Caco-2 (cell line): ENCODE measurements around the gene ACAD10. TPM values are rescaled to one million over a fixed set of nuclear protein-coding genes. Genes with fewer than 3 reads are reported as not detected.

Experiments
- BruUV-seq: library from RNA; stranded (reverse); fragments of 400-500 nt; replicated peaks from 2 replicates; lab custom pipeline; 2021; lab: Mats Ljungman, UMichigan
- CTCF ChIA-PET: fragments of 300-600 bp; sonication (Branson Sonifier 250); formaldehyde crosslinking; loops from one replicate; lab custom pipeline; 2022; ENCODE audit warnings: antibody characterized with exemption; lab: Charles Lee
- POLR2A ChIA-PET: fragments of 300-600 bp; sonication (Branson Sonifier 250); formaldehyde crosslinking; loops from one replicate; lab custom pipeline; 2022; ENCODE audit warnings: antibody characterized with exemption; lab: Charles Lee
- DNase-seq, 2 experiments: peaks; one replicate each; pipeline versions ENCODE4 v3.0.0 to v3.0.0-alpha.2; 2020 to 2022
- H3K27me3 ChIP-seq: replicated peaks from 2 replicates; pipeline ENCODE4 v1.6.0; 2011; ENCODE audit warnings: low read length; ENCODE audit not compliant: control insufficient read depth, insufficient read depth
- H3K36me3 ChIP-seq: 2 replicates; pipeline ENCODE4 v1.5.1; 2011; ENCODE audit warnings: low read length; ENCODE audit not compliant: control insufficient read depth, insufficient read depth
- H3K4me1 ChIP-seq: fragments of 250-450 bp; sonication (Bioruptor Pico); 2 replicates; pipeline ENCODE4 v1.5.1; 2020; ENCODE audit warnings: mild to moderate bottlenecking
- H3K4me3 ChIP-seq: 2 replicates; pipeline ENCODE4 v1.5.1; 2011; ENCODE audit warnings: low read depth, mild to moderate bottlenecking, control low read depth, low read length
- H3K9me3 ChIP-seq: fragments of 250-450 bp; sonication (Bioruptor Pico); 2 replicates; pipeline ENCODE4 v1.5.1; 2020; ENCODE audit warnings: mild to moderate bottlenecking, moderate library complexity
- H3K27ac Mint-ChIP-seq: one replicate; pipeline ENCODE4 v1.8.0; 2022; ENCODE audit warnings: mixed read lengths; ENCODE audit not compliant: unreplicated experiment
- H3K27me3 Mint-ChIP-seq: one replicate; pipeline ENCODE4 v1.8.0; 2022; ENCODE audit warnings: mixed read lengths; ENCODE audit not compliant: insufficient read depth, unreplicated experiment
- H3K36me3 Mint-ChIP-seq: one replicate; pipeline ENCODE4 v1.8.0; 2022; ENCODE audit warnings: mild to moderate bottlenecking, mixed read lengths; ENCODE audit not compliant: insufficient read depth, unreplicated experiment
- H3K4me1 Mint-ChIP-seq: one replicate; pipeline ENCODE4 v1.8.0; 2022; ENCODE audit warnings: low read depth, mixed read lengths; ENCODE audit not compliant: unreplicated experiment
- H3K4me3 Mint-ChIP-seq: one replicate; pipeline ENCODE4 v1.8.0; 2022; ENCODE audit warnings: mild to moderate bottlenecking, moderate library complexity, mixed read lengths; ENCODE audit not compliant: unreplicated experiment
- H3K9me3 Mint-ChIP-seq: one replicate; pipeline ENCODE4 v1.8.0; 2022; ENCODE audit warnings: mixed read lengths; ENCODE audit not compliant: unreplicated experiment
- intact Hi-C: fragments of 100-400 bp; cut with micrococcal nuclease; formaldehyde crosslinking; loops from one replicate; pipeline ENCODE4 v1.10.0; 2022; ENCODE audit not compliant: unreplicated experiment
- total RNA-seq: library from RNA; stranded (reverse); gene quantifications from 2 replicates; pipeline ENCODE4 v1.2.3, GENCODE V29; 2022
- TF ChIP-seq, protein P1 (sequence below), 2 experiments: fragments of 200-600 bp in 1 of 2; IDR thresholded peaks; 1 replicate in 1 of 2; 2 replicates in 1 of 2; pipeline versions ENCODE4 v1.5.1 to v1.8.0; 2011 to 2022; ENCODE audit warnings: antibody characterized with exemption in 1 of 2, control low read depth in 1 of 2, inconsistent platforms in 1 of 2, low read depth in 1 of 2, low read length in 1 of 2, mild to moderate bottlenecking in 1 of 2, moderate library complexity in 1 of 2; ENCODE audit not compliant: insufficient read depth in 1 of 2, severe bottlenecking in 1 of 2, unreplicated experiment in 1 of 2

The ACAD10 gene
- total RNA-seq, 1 experiment from 2014 or later: 19.0 TPM

GRCh38 chr12:111766608-111767361 is 80.9 kb downstream of the ACAD10 start, which contains the start of gene ALDH2:
Gene ALDH2, plus strand, starts transcription at chr12:111766933. Its CDS starts 50 bp downstream, at chr12:111766983.
- Mint-ChIP-seq H3K36me3 (peaks cover 34% of the 10 kb centered on the region), H3K4me3 (peak within 1 kb of the TSS; percentile 96), H3K27me3 (no peaks in the 10 kb centered on the region), H3K27ac (peak within 1 kb of the TSS; percentile 91), H3K4me1 (peaks cover 14% of the 10 kb centered on the region), H3K9me3 (no peaks in the 10 kb centered on the region)
- TF ChIP-seq, protein P1, sequence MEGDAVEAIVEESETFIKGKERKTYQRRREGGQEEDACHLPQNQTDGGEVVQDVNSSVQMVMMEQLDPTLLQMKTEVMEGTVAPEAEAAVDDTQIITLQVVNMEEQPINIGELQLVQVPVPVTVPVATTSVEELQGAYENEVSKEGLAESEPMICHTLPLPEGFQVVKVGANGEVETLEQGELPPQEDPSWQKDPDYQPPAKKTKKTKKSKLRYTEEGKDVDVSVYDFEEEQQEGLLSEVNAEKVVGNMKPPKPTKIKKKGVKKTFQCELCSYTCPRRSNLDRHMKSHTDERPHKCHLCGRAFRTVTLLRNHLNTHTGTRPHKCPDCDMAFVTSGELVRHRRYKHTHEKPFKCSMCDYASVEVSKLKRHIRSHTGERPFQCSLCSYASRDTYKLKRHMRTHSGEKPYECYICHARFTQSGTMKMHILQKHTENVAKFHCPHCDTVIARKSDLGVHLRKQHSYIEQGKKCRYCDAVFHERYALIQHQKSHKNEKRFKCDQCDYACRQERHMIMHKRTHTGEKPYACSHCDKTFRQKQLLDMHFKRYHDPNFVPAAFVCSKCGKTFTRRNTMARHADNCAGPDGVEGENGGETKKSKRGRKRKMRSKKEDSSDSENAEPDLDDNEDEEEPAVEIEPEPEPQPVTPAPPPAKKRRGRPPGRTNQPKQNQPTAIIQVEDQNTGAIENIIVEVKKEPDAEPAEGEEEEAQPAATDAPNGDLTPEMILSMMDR (IDR thresholded peaks at IDR 0.05; ENCODE audit: insufficient read depth in 1 of 2, low read depth in 1 of 2, low read length in 1 of 2, severe bottlenecking in 1 of 2, unreplicated experiment in 1 of 2): peak in 1 of 2 experiments; percentile 31
- peaks cover 17% of the 10 kb centered on the region for H3K4me1 ChIP-seq
- BruUV-seq: no TSS peak
- no peaks in the 10 kb centered on the region for H3K36me3 ChIP-seq
- intact Hi-C loops: loop anchor here (1.0 kb wide), 2 partner anchors 9 to 47 kb away; no protein-coding TSS in a partner anchor
- no peaks in the 10 kb centered on the region for H3K27me3 ChIP-seq
- POLR2A ChIA-PET: interaction anchor here (0.6 to 2.2 kb wide), 8 partner anchors 8 to 752 kb away, joined by 3 to 21 read pairs (median 4); partner anchors contain the start of gene MAPKAPK5
- DNase-seq: peak; percentile 85 to 90
- peak within 1 kb of the TSS; percentile 67 for H3K4me3 ChIP-seq
- no peaks in the 10 kb centered on the region for H3K9me3 ChIP-seq
- CTCF ChIA-PET: interaction anchor here (0.7 to 1.2 kb wide), 3 partner anchors 9 to 49 kb away, joined by 3 to 11 read pairs (median 6); no protein-coding TSS in a partner anchor

- no peaks in the 10 kb centered on the region for H3K9me3 Mint-ChIP-seq
- peak overlapping the region; percentile 91 for H3K27ac Mint-ChIP-seq
- DNase-seq: peak in 1 of 2 experiments; percentile 44
- TF ChIP-seq, protein P1 (IDR thresholded peaks at IDR 0.05; ENCODE audit: insufficient read depth in 1 of 2, low read depth in 1 of 2, low read length in 1 of 2, severe bottlenecking in 1 of 2, unreplicated experiment in 1 of 2): no peak
- peak overlapping the region; percentile 67 for H3K4me3 ChIP-seq
- BruUV-seq: TSS peak; percentile 65
- peaks cover 14% of the 10 kb centered on the region for H3K4me1 Mint-ChIP-seq
- ChIA-PET CTCF (interaction anchor here (0.7 to 1.2 kb wide), 4 partner anchors 8 to 48 kb away, joined by 3 to 11 read pairs (median 4); no protein-coding TSS in a partner anchor), POLR2A (interaction anchor here (0.6 to 2.2 kb wide), 5 partner anchors 8 to 48 kb away, joined by 3 to 21 read pairs (median 5); no protein-coding TSS in a partner anchor)
- no peaks in the 10 kb centered on the region for H3K27me3 Mint-ChIP-seq
- no peaks in the 10 kb centered on the region for H3K36me3 ChIP-seq
- H3K9me3 ChIP-seq: no peaks in the 10 kb centered on the region
- H3K4me1 ChIP-seq: peaks cover 17% of the 10 kb centered on the region
- H3K36me3 Mint-ChIP-seq: peaks cover 34% of the 10 kb centered on the region
- no peaks in the 10 kb centered on the region for H3K27me3 ChIP-seq
- peak overlapping the region; percentile 96 for H3K4me3 Mint-ChIP-seq
- intact Hi-C loops: loop anchor here (1.0 kb wide), 1 partner anchor 8 kb away; no protein-coding TSS in a partner anchor
These were observed 81.7 kb downstream of the ACAD10 start for GRCh38 chr12:111767362-111768158.
